Hematopoietic multipotent progenitor cell (in vitro differentiated cells): Measurements from ENCODE around the gene NDUFA8. TPM values are rescaled to one million over a fixed set of nuclear protein-coding genes. Genes with fewer than 3 reads are reported as not detected.

Experiments used
- DNase-seq, 3 donors: peaks; one replicate each; pipeline ENCODE4 v3.0.0-alpha.2; 2011 to 2015; ENCODE audit warnings: low read depth in 2 of 3, low spot score in 2 of 3
- total RNA-seq: library from RNA; depleted of rRNA; stranded (reverse); fragments of >200 nt; gene quantifications from one replicate; pipeline ENCODE4 v1.2.3, GENCODE V29; 2012

NDUFA8 gene
- total RNA-seq, 1 donor = 12.7 TPM

GRCh38 chr9:122140368-122141193, 19.0 kb downstream of the NDUFA8 start:
- DNase-seq = no peak

- DNase-seq = no peak
Observed at GRCh38 chr9:122138560-122139268, 20.9 kb downstream of the NDUFA8 start.

GRCh38 chr9:122135529-122135859, 24.1 kb downstream of the NDUFA8 start:
- DNase-seq = no peak

GRCh38 chr9:122134822-122135528, 24.6 kb downstream of the NDUFA8 start:
- DNase-seq = no peak

GRCh38 chr9:122133984-122134535, 25.5 kb downstream of the NDUFA8 start:
- no peak for DNase-seq

- DNase-seq = no peak
Observed at GRCh38 chr9:122133263-122133983, 26.2 kb downstream of the NDUFA8 start.

- DNase-seq = no peak
Observed at GRCh38 chr9:122132539-122132938, 27.0 kb downstream of the NDUFA8 start.

- no peak for DNase-seq
Observed at GRCh38 chr9:122131401-122132001, 28.1 kb downstream of the NDUFA8 start.

- DNase-seq = no peak
Observed at GRCh38 chr9:122130837-122131236, 28.7 kb downstream of the NDUFA8 start.

- no peak for DNase-seq
Observed at GRCh38 chr9:122129969-122130368, 29.6 kb downstream of the NDUFA8 start.

GRCh38 chr9:122128969-122129343, 30.6 kb downstream of the NDUFA8 start:
- DNase-seq = no peak

GRCh38 chr9:122128007-122128968, 31.3 kb downstream of the NDUFA8 start:
- DNase-seq = peak in 1 of 3 donors; percentile 15

GRCh38 chr9:122127396-122127798, 32.2 kb downstream of the NDUFA8 start:
- no peak for DNase-seq

- peak in 1 of 3 donors; percentile 29 for DNase-seq
Observed at GRCh38 chr9:122126331-122127261, 33.0 kb downstream of the NDUFA8 start.

GRCh38 chr9:122125509-122126330, 33.9 kb downstream of the NDUFA8 start:
- no peak for DNase-seq

- peak; percentile 52 to 87 (median 77) for DNase-seq
Observed at GRCh38 chr9:122125158-122125508, 34.4 kb downstream of the NDUFA8 start.

GRCh38 chr9:122124528-122124927, 35.1 kb downstream of the NDUFA8 start:
- DNase-seq = no peak
